CD4-positive, alpha-beta T cell (primary cell): ENCODE data around the gene SCYGR4. TPM values are rescaled to one million over a fixed set of nuclear protein-coding genes. Genes with fewer than 3 reads are reported as not detected.

Experiments
- ATAC-seq: fragments of 200-7000 bp; cut with Tn5 transposase; one replicate; pipeline ENCODE4 v1.10.0; 2022; ENCODE audit warnings: mild to moderate bottlenecking; ENCODE audit not compliant: poor library complexity
- CTCF ChIA-PET: fragments of 350-600 bp; sonication (Branson Sonifier 250); formaldehyde crosslinking; loops from one replicate; lab custom pipeline; 2021; ENCODE audit warnings: antibody characterized with exemption, inconsistent platforms; lab: Charles Lee
- POLR2A ChIA-PET: fragments of 350-600 bp; sonication (Branson Sonifier 250); formaldehyde crosslinking; loops from one replicate; lab custom pipeline; 2021; ENCODE audit warnings: antibody characterized with exemption, inconsistent platforms; lab: Charles Lee
- DNase-seq, 14 experiments: peaks; one replicate each; pipeline ENCODE4 v3.0.0-alpha.2; 2013 to 2020; ENCODE audit warnings: mixed read lengths in 2 of 14
- H3K27ac ChIP-seq, 2 donors: one replicate each; pipeline versions ENCODE4 v1.5.1 to v1.7.0; 2013; ENCODE audit warnings: low read length in 2 of 2, low read depth in 1 of 2, mild to moderate bottlenecking in 1 of 2
- H3K27me3 ChIP-seq, 2 experiments: 1 replicate in 1 of 2; 2 replicates in 1 of 2; pipeline versions ENCODE4 v1.6.1 to v1.7.0; 2013; ENCODE audit warnings: low read length in 2 of 2, control low read depth in 1 of 2, mild to moderate bottlenecking in 1 of 2, moderate library complexity in 1 of 2; ENCODE audit not compliant: insufficient read depth in 2 of 2, control insufficient read depth in 1 of 2
- H3K36me3 ChIP-seq: one replicate; pipeline ENCODE4 v1.6.1; 2013; ENCODE audit warnings: low read length, control low read depth; ENCODE audit not compliant: insufficient read depth
- H3K4me1 ChIP-seq: one replicate; pipeline ENCODE4 v1.6.1; 2013; ENCODE audit warnings: low read length, control low read depth; ENCODE audit not compliant: insufficient read depth
- H3K4me3 ChIP-seq: one replicate; pipeline ENCODE4 v1.5.1; 2013; ENCODE audit warnings: mild to moderate bottlenecking, low read length, moderate library complexity
- H3K9me3 ChIP-seq, 2 experiments: 1 replicate in 1 of 2; 2 replicates in 1 of 2; pipeline versions ENCODE4 v1.6.1 to v1.7.0; 2013; ENCODE audit warnings: low read length in 2 of 2, mild to moderate bottlenecking in 2 of 2, control low read depth in 1 of 2, moderate library complexity in 1 of 2; ENCODE audit not compliant: control insufficient read depth in 1 of 2, insufficient read depth in 1 of 2
- H3K27ac Mint-ChIP-seq: one replicate; pipeline ENCODE4 v1.8.0; 2020; ENCODE audit warnings: mixed read lengths
- H3K27me3 Mint-ChIP-seq: one replicate; pipeline ENCODE4 v1.8.0; 2021; ENCODE audit warnings: mixed read lengths
- H3K36me3 Mint-ChIP-seq: one replicate; pipeline ENCODE4 v1.8.0; 2021; ENCODE audit warnings: low read depth, mixed read lengths
- H3K4me1 Mint-ChIP-seq: one replicate; pipeline ENCODE4 v1.8.0; 2021; ENCODE audit warnings: low read depth, mixed read lengths
- H3K4me3 Mint-ChIP-seq: one replicate; pipeline ENCODE4 v1.8.0; 2020; ENCODE audit warnings: mild to moderate bottlenecking, mixed read lengths
- H3K9me3 Mint-ChIP-seq: one replicate; pipeline ENCODE4 v1.8.0; 2020; ENCODE audit warnings: mixed read lengths
- intact Hi-C, 2 experiments: fragments of 100-400 bp; cut with DNase I in 1 of 2; cut with micrococcal nuclease in 1 of 2; formaldehyde crosslinking; loops; one replicate each; pipeline versions ENCODE4 v1.15.1 to v1.9.0; 2023 to 2025; cut with DNase I, micrococcal nuclease
- polyA plus RNA-seq, 2 donors: library from polyadenylated mRNA; unstranded; fragments of 120-200 nt; gene quantifications; one replicate each; pipeline ENCODE4 v1.2.1, GENCODE V29; 2013
- total RNA-seq, 174 experiments: library from RNA in 2 of 174; stranded (reverse) in 2 of 174; gene quantifications; one replicate each; pipeline ENCODE4 v1.2.3 and lab custom pipeline; 2021 to 2026
- TF ChIP-seq, protein P1 (sequence below): fragments of 200-600 bp; IDR thresholded peaks from one replicate; pipeline ENCODE4 v1.8.0; 2022; ENCODE audit warnings: antibody characterized with exemption, mild to moderate bottlenecking

The SCYGR4 gene, protein sequence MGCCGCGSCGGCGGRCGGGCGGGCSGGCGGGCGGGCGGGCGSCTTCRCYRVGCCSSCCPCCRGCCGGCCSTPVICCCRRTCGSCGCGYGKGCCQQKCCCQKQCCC
- not detected for total RNA-seq
- not detected for polyA plus RNA-seq (2013, experiment 1 of 2)
- not detected for polyA plus RNA-seq (2013, experiment 2 of 2)
- total RNA-seq (lab: John Stamatoyannopoulos, UW) = 0 to 0.05 (median 0) reads per million in 172 experiments

DNA sequence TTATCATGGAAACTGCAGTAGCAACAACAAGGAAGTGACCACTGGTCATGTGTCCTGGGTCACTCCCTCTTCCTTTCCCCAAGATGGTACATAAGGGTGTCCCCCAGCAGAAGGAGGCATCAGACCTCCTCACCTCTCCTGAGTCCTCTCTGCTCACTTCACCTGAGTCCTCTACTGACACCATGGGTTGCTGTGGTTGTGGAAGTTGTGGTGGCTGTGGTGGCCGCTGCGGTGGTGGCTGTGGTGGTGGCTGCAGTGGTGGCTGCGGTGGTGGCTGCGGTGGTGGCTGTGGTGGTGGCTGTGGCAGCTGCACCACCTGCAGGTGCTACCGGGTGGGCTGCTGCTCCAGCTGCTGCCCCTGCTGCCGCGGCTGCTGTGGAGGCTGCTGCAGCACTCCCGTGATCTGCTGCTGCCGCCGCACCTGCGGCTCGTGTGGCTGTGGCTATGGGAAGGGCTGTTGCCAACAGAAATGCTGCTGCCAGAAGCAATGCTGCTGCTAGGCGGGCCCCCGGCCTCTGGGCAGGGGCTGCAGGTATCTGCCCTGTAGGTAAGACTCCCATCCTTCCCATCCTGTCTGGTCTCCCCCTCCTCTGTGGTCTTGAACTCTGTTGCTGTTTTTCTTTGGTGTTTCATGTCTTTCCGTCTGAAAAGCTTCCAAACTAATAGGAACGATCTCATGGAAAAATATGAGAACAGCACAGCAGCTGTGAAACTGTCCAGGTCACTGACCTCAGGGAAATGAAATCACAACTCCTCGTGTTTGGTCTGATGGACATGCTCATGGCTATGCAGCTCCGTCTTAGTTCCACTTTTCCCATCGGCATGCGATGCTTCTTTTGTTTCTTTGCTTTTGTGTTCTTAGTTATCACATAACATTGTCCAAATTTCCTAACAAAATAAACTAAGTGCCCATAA is at the start of gene SCYGR4:
SCYGR4 (plus strand) TSS at position 183 of the 915 bp plus-strand sequence; CDS start at position 183, 0 bp downstream.
- H3K4me1 ChIP-seq = no peaks in the 10 kb centered on the region
- POLR2A ChIA-PET = no interaction called here
- ATAC-seq = no peak

DNA sequence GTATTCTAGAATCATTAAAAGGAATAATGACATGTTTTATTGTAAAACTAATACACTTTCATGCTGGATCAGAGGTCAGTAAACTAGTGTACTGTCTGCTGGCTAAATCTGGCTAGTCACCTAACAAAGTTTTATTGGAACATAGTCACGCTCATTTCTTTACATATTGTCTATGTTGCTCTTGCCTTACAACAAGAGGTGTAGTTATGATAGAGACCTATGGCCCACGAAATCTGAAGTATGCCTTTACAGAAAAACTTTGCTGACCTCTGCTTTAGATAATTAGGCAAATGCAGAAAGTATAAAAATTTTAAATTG is 48.5 kb upstream of the SCYGR4 start:
- Mint-ChIP-seq H3K27ac (no peak overlapping the region), H3K4me3 (no peak overlapping the region), H3K9me3 (no peaks in the 10 kb centered on the region), H3K36me3 (no peaks in the 10 kb centered on the region), H3K4me1 (no peaks in the 10 kb centered on the region), H3K27me3 (no peaks in the 10 kb centered on the region)
- H3K9me3 ChIP-seq = no peaks in the 10 kb centered on the region
- intact Hi-C loops = no loop called here
- ATAC-seq (no peak), DNase-seq (no peak)
- ChIA-PET CTCF (no interaction called here), POLR2A (no interaction called here)
- no peaks in the 10 kb centered on the region for H3K36me3 ChIP-seq
- no peaks in the 10 kb centered on the region for H3K27me3 ChIP-seq
- H3K4me1 ChIP-seq = no peaks in the 10 kb centered on the region
- TF ChIP-seq, protein P1, sequence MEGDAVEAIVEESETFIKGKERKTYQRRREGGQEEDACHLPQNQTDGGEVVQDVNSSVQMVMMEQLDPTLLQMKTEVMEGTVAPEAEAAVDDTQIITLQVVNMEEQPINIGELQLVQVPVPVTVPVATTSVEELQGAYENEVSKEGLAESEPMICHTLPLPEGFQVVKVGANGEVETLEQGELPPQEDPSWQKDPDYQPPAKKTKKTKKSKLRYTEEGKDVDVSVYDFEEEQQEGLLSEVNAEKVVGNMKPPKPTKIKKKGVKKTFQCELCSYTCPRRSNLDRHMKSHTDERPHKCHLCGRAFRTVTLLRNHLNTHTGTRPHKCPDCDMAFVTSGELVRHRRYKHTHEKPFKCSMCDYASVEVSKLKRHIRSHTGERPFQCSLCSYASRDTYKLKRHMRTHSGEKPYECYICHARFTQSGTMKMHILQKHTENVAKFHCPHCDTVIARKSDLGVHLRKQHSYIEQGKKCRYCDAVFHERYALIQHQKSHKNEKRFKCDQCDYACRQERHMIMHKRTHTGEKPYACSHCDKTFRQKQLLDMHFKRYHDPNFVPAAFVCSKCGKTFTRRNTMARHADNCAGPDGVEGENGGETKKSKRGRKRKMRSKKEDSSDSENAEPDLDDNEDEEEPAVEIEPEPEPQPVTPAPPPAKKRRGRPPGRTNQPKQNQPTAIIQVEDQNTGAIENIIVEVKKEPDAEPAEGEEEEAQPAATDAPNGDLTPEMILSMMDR = no peak
- H3K27ac ChIP-seq = no peak overlapping the region
- H3K4me3 ChIP-seq = no peak overlapping the region

More for the DNA sequence above, at the start of gene SCYGR4:
- TF ChIP-seq, protein P1 = no peak
- no peak within 1 kb of the TSS for H3K4me3 Mint-ChIP-seq
- no peak within 1 kb of the TSS for H3K27ac Mint-ChIP-seq
- DNase-seq = no peak
- intact Hi-C loops = no loop called here
- H3K27me3 ChIP-seq = peaks cover 0 to 4% of the 10 kb centered on the region in 2 experiments
- no peaks in the 10 kb centered on the region for H3K36me3 Mint-ChIP-seq
- H3K4me3 ChIP-seq = no peak within 1 kb of the TSS
- no peaks in the 10 kb centered on the region for H3K4me1 Mint-ChIP-seq
- H3K36me3 ChIP-seq = no peaks in the 10 kb centered on the region
- H3K9me3 Mint-ChIP-seq = no peaks in the 10 kb centered on the region
- no peak within 1 kb of the TSS for H3K27ac ChIP-seq
- CTCF ChIA-PET = no interaction called here
- peaks cover 0 to 4% of the 10 kb centered on the region in 2 experiments for H3K9me3 ChIP-seq
- H3K27me3 Mint-ChIP-seq = peaks cover 14% of the 10 kb centered on the region

DNA sequence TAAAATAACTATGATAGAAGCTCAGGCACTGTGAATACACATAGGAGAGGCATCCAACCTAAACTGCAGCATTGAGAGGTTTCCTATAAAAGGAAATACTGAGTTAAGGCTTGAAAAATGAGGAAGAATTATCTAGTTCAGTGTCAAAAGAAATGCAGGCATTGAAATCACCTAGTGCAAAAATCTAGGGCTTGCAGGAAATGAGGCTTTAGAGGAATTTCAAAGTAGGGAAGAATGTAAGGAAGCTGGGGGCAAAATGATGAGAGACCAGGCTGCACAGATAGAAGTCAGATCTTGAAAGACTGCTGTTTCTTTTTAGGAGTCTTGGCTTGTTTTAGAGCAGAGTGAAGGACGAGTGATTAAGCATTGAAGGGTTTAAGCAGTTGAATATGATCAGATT is 46.7 kb upstream of the SCYGR4 start:
- H3K4me3 Mint-ChIP-seq = no peak overlapping the region
- Histone ChIP-seq H3K27me3 (no peaks in the 10 kb centered on the region), H3K4me3 (no peak overlapping the region), H3K4me1 (no peaks in the 10 kb centered on the region), H3K9me3 (no peaks in the 10 kb centered on the region), H3K36me3 (no peaks in the 10 kb centered on the region), H3K27ac (no peak overlapping the region)
- no peaks in the 10 kb centered on the region for H3K36me3 Mint-ChIP-seq
- ChIA-PET POLR2A (interaction anchor here (0.6 kb wide), 1 partner anchor 86 kb away, joined by 3 read pairs; no protein-coding TSS in a partner anchor), CTCF (no interaction called here)
- intact Hi-C loops = no loop called here
- no peaks in the 10 kb centered on the region for H3K27me3 Mint-ChIP-seq
- no peaks in the 10 kb centered on the region for H3K9me3 Mint-ChIP-seq
- H3K27ac Mint-ChIP-seq = no peak overlapping the region
- H3K4me1 Mint-ChIP-seq = no peaks in the 10 kb centered on the region
- ATAC-seq (no peak), DNase-seq (no peak)
- TF ChIP-seq, protein P1 = no peak
